ENCODE measurements around the gene GSTO1. TPM values are rescaled to one million over a fixed set of nuclear protein-coding genes. Genes with fewer than 3 reads are reported as not detected.

Gene GSTO1
- total and polyA plus RNA-seq, 2 donors = 143 to 323 TPM

DNA sequence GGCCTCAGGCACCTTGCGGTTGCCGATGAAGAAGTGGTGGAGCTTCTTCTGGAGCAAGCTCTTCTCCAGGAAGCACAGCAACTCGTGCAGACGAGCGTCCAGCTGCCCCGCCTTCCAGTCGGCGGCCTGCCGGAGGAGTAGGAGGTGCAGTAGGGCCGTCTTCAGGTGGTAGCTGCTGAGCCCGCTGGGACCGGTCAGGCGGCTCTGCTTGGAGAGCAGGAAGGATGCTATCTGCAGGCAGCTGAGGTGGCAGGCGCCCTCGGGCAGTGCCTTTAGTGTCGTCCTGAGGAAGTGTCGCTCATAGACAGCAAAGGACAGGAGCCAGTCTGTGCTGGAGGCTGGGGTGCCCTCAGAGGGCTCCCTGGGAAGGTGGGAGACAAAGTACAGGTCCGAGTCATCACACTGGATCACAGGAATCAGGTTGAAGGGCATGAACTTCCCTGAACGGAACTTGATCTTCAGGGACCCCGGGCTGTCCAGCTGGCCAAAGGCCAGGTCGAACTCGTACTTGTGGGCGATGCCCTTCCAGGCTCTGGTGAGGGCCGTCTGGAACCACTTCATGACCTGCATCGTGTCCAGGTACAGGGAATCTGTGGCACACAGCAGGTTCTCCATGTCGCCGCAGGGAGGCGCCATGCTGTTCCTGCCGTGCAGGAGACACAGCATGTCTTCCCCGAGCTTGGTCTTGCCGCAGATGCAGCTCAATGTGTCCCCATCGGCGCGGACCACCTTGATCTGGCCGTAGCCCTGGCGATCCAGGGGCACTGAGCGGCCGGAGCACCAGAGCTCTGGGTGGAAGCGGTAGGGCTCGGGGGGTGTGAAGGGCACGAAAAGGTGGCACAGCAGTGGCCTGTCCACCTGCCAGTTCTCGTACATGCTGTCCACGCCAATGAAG is 60.1 kb downstream of the GSTO1 start:
- Histone ChIP-seq H3K36me3 (ENCODE audit: control insufficient read depth in 2 of 2, insufficient read depth in 2 of 2, low read length in 1 of 2) (peaks cover 54 to 73% of the 10 kb centered on the region in 2 donors), H3K27ac (ENCODE audit: low read depth in 1 of 2, low read length in 1 of 2) (no peak overlapping the region), H3K4me1 (ENCODE audit: control insufficient read depth in 2 of 2, insufficient read depth in 2 of 2, low read length in 2 of 2) (peaks cover 3 to 40% of the 10 kb centered on the region in 2 donors), H3K27me3 (ENCODE audit: control insufficient read depth in 2 of 2, insufficient read depth in 1 of 2, low read length in 1 of 2) (no peaks in the 10 kb centered on the region), H3K4me3 (ENCODE audit: low read length in 2 of 2) (no peak overlapping the region), H3K9me3 (ENCODE audit: control insufficient read depth in 2 of 2, insufficient read depth in 1 of 2, low read length in 1 of 2) (no peaks in the 10 kb centered on the region)
- WGBS = 98% methylated on average over 43 of the region's 43 CpGs
- no peak for DNase-seq (ENCODE audit: low read depth in 6 of 9, low spot score in 9 of 9)

DNA sequence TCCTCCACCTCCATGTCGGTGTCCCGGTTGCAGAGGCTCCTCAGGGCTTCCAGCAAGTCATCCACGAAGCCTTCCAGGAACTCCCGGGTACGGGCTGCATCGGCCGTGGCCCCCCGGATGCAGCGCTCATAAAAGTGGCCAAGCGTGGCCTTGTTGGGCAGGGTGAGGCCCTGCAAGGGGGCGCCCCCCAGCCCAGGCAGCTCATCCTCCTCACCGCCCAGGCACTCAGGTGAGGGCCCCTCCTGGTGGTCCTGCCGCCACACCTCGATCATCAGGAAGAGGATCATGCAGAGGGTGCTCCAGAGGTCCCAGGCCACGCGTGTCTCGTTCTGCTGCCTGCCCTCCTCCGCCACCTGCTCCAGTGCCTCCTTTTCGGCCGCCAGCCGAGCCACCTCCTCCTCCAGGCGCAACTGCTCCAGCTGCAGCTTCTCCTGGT is 60.8 kb downstream of the GSTO1 start:
- 98% methylated on average over 22 of the region's 22 CpGs for WGBS
- no peaks in the 10 kb centered on the region for H3K9me3 ChIP-seq (ENCODE audit: control insufficient read depth in 2 of 2, insufficient read depth in 1 of 2, low read length in 1 of 2)
- H3K4me1 ChIP-seq (ENCODE audit: control insufficient read depth in 2 of 2, insufficient read depth in 2 of 2, low read length in 2 of 2) = peaks cover 0 to 39% of the 10 kb centered on the region in 2 donors
- H3K27ac ChIP-seq (ENCODE audit: low read depth in 1 of 2, low read length in 1 of 2) = no peak overlapping the region
- H3K27me3 ChIP-seq (ENCODE audit: control insufficient read depth in 2 of 2, insufficient read depth in 1 of 2, low read length in 1 of 2) = no peaks in the 10 kb centered on the region
- H3K4me3 ChIP-seq (ENCODE audit: low read length in 2 of 2) = no peak overlapping the region
- DNase-seq (ENCODE audit: low read depth in 6 of 9, low spot score in 9 of 9) = no peak
- H3K36me3 ChIP-seq (ENCODE audit: control insufficient read depth in 2 of 2, insufficient read depth in 2 of 2, low read length in 1 of 2) = peaks cover 54 to 73% of the 10 kb centered on the region in 2 donors

DNA sequence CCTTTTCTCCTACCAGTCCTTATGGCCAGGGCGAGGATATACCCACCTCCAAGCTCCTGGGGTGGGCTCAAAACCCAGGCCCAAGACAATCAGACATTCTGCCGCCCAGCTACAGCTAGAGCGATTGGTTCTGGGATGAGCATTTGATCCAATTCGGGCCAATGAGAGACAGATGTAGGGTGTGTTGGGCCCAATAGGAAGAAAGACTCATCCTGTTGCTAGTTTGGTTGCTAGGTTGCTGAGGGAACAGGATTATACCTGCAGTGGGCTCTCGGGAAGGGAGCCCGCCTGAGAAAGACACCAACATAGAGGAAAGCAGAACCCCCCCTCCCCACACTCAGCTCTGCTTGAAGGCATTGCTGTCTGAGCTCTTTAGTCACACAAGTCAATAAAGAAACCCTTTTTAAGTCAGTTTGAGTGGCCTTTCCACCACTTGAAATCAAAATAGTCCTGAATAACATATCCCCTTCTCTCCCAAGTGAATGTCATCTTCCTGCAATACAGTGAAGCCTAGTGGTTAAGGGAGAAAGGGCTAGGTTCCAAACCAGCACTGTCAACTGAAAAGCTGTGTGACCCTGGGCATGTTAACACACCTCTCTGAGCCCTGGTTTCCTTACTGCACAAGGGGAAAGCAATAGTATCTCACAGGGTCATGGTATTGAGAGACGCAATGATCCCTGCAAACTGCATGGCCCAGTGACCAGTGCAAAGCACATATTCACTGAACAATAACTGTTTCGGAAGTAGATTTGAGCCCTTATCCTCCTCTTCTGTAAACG is 61.8 kb downstream of the GSTO1 start:
- H3K27ac ChIP-seq (ENCODE audit: low read depth in 1 of 2, low read length in 1 of 2) = no peak overlapping the region
- no peak overlapping the region for H3K4me3 ChIP-seq (ENCODE audit: low read length in 2 of 2)
- H3K4me1 ChIP-seq (ENCODE audit: control insufficient read depth in 2 of 2, insufficient read depth in 2 of 2, low read length in 2 of 2) = peaks cover 5 to 42% of the 10 kb centered on the region in 2 donors
- no peaks in the 10 kb centered on the region for H3K27me3 ChIP-seq (ENCODE audit: control insufficient read depth in 2 of 2, insufficient read depth in 1 of 2, low read length in 1 of 2)
- no peak for DNase-seq (ENCODE audit: low read depth in 6 of 9, low spot score in 9 of 9)
- WGBS = 97% methylated on average over 9 of the region's 9 CpGs
- peaks cover 44 to 71% of the 10 kb centered on the region in 2 donors for H3K36me3 ChIP-seq (ENCODE audit: control insufficient read depth in 2 of 2, insufficient read depth in 2 of 2, low read length in 1 of 2)
- no peaks in the 10 kb centered on the region for H3K9me3 ChIP-seq (ENCODE audit: control insufficient read depth in 2 of 2, insufficient read depth in 1 of 2, low read length in 1 of 2)

Other genes with a start within 250 kb of the GSTO1 start
- gene COL17A1, start 169.0 kb upstream of the GSTO1 start, total RNA-seq = 75.3 TPM
- 268 TPM for gene COL17A1, start 169.0 kb upstream of the GSTO1 start, polyA plus RNA-seq
- 14.2 TPM for gene SFR1, start 132.7 kb upstream of the GSTO1 start, total RNA-seq
- gene SFR1, start 132.7 kb upstream of the GSTO1 start, polyA plus RNA-seq = 16.5 TPM
- gene CFAP43, start 22.5 kb upstream of the GSTO1 start, total RNA-seq = 0.52 TPM
- gene CFAP43, start 22.5 kb upstream of the GSTO1 start, polyA plus RNA-seq = 2.7 TPM
- gene GSTO2, start 14.3 kb downstream of the GSTO1 start, total RNA-seq = 5.6 TPM
- 16.1 TPM for gene GSTO2, start 14.3 kb downstream of the GSTO1 start, polyA plus RNA-seq
- gene ITPRIP, start 83.6 kb downstream of the GSTO1 start, total RNA-seq = 7.4 TPM
- 13.6 TPM for gene ITPRIP, start 83.6 kb downstream of the GSTO1 start, polyA plus RNA-seq
- 0.19 TPM for gene CFAP58, start 98.9 kb downstream of the GSTO1 start, total RNA-seq
- 0.34 TPM for gene CFAP58, start 98.9 kb downstream of the GSTO1 start, polyA plus RNA-seq

All from thymus (tissue), 11 donors.